Stimulated activated CD4-positive, alpha-beta T cell treated with anti-CD3 and anti-CD28 coated beads, Interleukin-4, amount 100 ng/mL, for 48 hours (primary cell): Measurements from ENCODE around the gene PLK5.

Source experiments
- DNase-seq, 2 donors: peaks; one replicate each; pipeline ENCODE4 v3.0.0-alpha.2; 2020; ENCODE audit warnings: low read depth in 2 of 2

PLK5 gene

GRCh38 chr19:1577090-1577928 is 53.4 kb downstream of the PLK5 start:
- no peak for DNase-seq

- no peak for DNase-seq
Observed at GRCh38 chr19:1577929-1578618, 54.2 kb downstream of the PLK5 start.

- no peak for DNase-seq
Observed at GRCh38 chr19:1579222-1579621, 55.3 kb downstream of the PLK5 start.

- no peak for DNase-seq
Observed at GRCh38 chr19:1580382-1580781, 56.5 kb downstream of the PLK5 start.

GRCh38 chr19:1580957-1581356 is 57.1 kb downstream of the PLK5 start:
- no peak for DNase-seq

- no peak for DNase-seq
Observed at GRCh38 chr19:1582201-1582600, 58.3 kb downstream of the PLK5 start.

GRCh38 chr19:1584500-1585242 is 60.8 kb downstream of the PLK5 start:
- DNase-seq: no peak

- DNase-seq: no peak
Observed at GRCh38 chr19:1585243-1585580, 61.3 kb downstream of the PLK5 start.
